Suprapubic skin (tissue), 4 donors: ENCODE data around the gene GALNT18.

Source experiments
- POLR2A ChIP-seq, 2 donors: fragments of 450-650 bp; IDR thresholded peaks; one replicate each; pipeline ENCODE4 v1.6.1; 2017; ENCODE audit warnings: antibody characterized with exemption in 2 of 2, mild to moderate bottlenecking in 2 of 2, moderate library complexity in 2 of 2
- POLR2AphosphoS5 ChIP-seq, 3 donors: sonication (generic); formaldehyde crosslinking; IDR thresholded peaks; one replicate each; pipeline ENCODE4 v1.6.1; 2017; ENCODE audit warnings: antibody characterized with exemption in 3 of 3
- TF ChIP-seq, protein P1 (sequence below), 2 donors: fragments of 200-600 bp in 1 of 2; fragments of 450-650 bp in 1 of 2; sonication (generic) in 1 of 2; IDR thresholded peaks; one replicate each; pipeline ENCODE4 v1.5.1; 2016 to 2019; ENCODE audit warnings: antibody characterized with exemption in 2 of 2, mild to moderate bottlenecking in 1 of 2, moderate library complexity in 1 of 2

DNA sequence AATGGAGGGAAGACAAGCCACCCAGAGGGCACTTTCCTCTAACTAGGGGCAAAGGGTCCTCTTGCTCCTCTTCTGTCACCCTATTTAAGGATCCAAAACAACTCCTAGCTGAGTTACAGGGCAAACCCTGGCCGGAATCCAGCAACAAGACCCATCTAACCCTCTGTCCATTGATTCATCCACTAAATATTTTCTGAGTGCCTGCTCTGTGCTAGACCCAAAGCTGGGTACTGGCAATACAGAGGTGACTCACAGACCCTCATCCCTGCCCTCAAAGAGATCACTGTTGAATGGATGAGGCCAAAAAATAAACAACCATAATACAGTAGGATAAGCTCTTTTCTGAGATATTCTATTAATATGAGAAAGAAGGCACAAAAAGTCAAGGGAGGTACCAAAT is 4.3 kb upstream of the GALNT18 start:
- TF ChIP-seq POLR2A (IDR thresholded peaks at IDR 0.05) (no peak), POLR2AphosphoS5 (IDR thresholded peaks at IDR 0.05) (no peak)
- TF ChIP-seq, protein P1, sequence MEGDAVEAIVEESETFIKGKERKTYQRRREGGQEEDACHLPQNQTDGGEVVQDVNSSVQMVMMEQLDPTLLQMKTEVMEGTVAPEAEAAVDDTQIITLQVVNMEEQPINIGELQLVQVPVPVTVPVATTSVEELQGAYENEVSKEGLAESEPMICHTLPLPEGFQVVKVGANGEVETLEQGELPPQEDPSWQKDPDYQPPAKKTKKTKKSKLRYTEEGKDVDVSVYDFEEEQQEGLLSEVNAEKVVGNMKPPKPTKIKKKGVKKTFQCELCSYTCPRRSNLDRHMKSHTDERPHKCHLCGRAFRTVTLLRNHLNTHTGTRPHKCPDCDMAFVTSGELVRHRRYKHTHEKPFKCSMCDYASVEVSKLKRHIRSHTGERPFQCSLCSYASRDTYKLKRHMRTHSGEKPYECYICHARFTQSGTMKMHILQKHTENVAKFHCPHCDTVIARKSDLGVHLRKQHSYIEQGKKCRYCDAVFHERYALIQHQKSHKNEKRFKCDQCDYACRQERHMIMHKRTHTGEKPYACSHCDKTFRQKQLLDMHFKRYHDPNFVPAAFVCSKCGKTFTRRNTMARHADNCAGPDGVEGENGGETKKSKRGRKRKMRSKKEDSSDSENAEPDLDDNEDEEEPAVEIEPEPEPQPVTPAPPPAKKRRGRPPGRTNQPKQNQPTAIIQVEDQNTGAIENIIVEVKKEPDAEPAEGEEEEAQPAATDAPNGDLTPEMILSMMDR (IDR thresholded peaks at IDR 0.05): no peak
